NK-92 (cell line): ENCODE data around the gene A3GALT2.
"Not testable (repeated sequence)": the region's sequence is repeated elsewhere in the genome, so short reads cannot be mapped to it uniquely, and the experiment has no call there.

ENCODE experiments used
- DNase-seq: peaks from one replicate; lab custom pipeline; 2025; ENCODE audit not compliant: unreplicated experiment; lab: John Stamatoyannopoulos, UW

Gene A3GALT2

DNA sequence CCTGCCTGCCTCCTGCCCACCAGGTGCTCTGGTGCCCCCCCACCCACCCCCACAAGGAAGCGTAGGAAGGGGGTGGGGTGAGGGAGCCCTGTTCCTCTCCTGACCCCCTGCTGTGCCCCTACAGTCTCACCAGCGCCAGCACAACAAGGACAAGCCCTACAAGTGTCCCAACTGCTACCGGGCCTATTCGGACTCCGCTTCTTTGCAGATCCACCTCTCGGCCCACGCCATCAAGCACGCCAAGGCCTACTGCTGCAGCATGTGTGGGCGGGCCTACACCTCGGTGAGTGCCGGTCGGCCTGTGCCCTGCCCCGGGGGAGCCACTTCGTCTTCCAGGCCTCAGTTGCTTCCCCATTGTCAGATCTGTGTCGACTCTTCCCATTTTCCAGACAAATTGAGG lies 25.9 kb downstream of the A3GALT2 start:
- no peak for DNase-seq

DNA sequence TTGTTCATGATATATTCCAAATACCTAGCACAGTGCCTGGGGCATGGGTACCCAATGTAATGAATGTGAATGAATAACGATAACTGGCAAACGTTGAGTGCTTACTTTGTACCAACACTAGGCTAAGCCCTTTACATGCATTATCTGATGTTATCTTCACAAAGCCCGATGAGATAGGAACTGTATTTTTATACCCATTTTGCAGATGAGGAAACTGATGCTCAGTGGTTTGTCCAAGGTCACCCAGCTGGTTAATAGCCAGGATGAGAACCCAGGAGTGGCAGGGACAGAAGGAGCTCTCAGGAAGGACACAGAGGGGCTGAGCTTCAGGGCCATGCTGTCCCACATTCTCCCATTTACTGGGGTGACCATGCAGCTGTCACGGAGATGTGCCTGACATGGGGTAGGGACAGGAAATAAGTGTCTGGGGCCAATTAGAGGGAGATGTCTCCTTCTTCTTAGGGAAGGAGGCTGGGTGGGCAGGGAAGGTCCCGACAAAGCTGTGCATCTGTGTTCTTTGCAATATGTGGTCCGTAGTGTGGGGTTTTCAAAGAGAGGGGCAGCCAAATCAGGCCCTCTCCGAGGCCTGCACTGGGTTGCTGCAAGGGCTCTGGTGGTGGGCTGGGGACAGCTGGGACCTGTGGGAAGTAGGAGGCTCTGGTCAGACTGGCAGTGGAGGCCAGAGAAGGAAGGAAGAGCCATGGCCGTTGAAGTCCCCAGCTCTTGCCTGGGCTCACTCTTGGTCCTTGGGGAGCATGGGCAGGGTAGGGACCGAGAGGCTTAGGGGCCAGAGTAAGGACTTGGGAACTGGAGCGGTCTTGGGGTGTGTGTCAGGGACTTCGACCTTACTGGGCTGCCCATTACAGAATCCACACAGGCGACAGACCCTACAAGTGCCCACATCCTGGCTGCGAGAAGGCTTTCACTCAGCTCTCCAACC lies 26.6 kb downstream of the A3GALT2 start:
- no peak for DNase-seq

DNA sequence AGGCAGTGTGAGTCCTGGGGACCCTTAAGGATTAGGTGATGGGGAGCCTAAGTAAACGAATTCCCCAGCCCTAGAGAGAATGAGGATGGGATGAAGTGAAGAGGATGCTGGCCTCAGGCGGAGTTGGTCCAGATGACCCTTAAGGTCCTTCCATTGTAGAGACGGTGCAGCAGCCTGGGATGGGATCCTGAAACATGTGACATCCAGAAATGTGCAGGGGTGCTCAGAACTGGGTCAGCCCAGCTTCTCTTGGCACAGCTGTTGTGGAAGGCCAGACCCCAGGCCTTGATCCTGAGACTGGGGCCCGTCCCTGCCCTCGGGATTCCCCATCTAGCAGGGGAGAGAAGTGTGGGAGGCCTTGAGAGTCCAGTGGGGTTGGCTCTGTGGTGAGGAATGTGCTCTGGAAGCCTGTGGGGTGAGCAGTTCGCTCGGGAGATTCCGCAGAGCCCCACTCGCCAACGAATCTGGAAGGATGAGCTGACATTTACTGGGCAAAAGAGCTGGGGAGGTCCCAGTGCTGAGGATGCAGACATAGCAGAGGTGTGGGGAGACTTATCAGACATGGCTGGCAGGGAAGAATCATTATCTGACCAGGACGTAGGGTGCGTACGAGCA lies 28.1 kb downstream of the A3GALT2 start:
- DNase-seq: no peak

DNA sequence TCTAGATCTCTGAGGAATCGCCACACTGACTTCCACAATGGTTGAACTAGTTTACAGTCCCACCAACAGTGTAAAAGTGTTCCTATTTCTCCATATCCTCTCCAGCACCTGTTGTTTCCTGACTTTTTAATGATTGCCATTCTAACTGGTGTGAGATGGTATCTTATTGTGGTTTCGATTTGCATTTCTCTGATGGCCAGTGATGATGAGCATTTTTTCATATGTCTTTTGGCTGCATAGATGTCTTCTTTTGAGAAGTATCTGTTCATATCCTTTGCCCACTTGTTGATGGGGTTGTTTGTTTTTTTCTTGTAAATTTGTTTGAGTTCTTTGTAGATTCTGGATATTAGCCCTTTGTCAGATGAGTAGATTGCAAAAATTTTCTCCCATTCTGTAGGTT lies 30.3 kb downstream of the A3GALT2 start:
- not testable (repeated sequence) for DNase-seq

DNA sequence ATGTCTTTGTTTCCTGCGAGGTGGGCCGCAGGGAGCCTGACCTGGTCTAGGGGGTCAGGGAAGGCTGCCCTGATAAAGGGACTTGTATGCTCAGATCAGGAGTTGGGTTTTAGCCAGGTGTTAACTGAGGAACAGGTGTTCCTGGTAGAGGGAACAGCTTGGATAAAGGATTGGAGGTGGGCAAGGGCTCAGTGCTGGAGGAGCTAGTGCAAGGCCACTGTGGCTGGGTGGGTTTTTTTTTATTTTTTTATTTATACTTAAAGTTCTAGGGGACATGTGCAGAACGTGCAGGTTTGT lies 31.1 kb downstream of the A3GALT2 start:
- DNase-seq: no peak

DNA sequence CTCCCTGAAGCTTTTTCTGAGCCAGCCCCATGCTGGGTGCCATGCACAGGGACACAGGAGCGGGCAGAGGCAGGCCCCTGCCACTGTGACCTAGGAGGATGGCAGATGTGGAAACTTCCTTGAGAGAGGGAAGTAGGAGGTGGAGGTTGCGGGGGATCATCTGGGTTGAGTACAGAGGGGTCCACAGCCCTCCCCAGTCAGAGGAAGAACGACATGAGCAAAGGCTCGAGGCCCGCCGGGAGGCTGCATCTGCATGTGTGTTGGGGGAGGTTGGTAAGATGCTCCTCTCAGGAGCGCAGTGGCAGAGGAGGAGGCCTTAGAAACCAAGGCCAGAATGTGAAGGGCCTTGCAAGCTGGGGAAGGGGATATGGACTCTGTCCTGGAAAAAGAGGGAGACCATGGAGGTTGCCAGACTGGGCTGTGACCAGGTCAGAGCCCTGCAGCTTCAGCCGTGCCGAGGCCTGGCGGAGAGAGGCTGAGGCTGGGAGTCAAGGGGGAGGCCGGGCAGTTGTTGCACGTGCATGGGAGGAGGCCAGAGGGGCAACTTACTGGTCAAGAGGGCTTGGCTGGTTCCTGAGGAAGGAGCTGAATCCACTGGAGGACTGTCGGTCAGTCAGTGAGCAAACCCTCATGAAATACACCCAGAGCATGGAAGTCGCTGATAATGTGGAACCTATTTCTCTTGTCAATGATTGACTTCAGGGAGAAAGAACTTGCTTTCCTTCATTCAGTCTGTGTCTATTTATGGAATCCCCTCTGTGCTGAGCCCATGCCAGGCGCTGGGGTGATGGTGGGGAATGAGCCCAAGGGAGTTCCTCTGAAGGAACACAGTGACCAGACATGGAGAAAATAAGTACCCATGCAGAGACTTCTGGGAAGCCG lies 31.7 kb downstream of the A3GALT2 start:
- DNase-seq: no peak

DNA sequence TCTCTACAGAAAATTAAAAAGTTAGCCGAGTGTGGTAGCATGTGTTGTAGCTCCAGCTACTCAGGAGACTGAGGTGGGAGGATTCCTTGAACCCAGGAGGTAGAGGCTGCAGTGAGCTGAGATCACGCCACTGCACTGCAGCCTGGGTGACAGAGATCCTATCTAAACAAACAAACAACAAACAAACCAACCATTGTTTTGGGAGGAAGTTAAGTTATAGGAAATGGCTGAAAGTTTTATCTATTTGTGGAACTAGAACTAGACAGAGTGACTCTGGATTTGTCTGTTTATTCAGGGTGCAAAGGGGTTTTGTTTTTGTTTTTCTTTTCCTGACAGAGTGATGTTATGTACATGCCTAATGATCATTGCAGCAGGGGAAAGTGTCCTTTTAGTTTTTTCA lies 33.6 kb downstream of the A3GALT2 start:
- DNase-seq: no peak

DNA sequence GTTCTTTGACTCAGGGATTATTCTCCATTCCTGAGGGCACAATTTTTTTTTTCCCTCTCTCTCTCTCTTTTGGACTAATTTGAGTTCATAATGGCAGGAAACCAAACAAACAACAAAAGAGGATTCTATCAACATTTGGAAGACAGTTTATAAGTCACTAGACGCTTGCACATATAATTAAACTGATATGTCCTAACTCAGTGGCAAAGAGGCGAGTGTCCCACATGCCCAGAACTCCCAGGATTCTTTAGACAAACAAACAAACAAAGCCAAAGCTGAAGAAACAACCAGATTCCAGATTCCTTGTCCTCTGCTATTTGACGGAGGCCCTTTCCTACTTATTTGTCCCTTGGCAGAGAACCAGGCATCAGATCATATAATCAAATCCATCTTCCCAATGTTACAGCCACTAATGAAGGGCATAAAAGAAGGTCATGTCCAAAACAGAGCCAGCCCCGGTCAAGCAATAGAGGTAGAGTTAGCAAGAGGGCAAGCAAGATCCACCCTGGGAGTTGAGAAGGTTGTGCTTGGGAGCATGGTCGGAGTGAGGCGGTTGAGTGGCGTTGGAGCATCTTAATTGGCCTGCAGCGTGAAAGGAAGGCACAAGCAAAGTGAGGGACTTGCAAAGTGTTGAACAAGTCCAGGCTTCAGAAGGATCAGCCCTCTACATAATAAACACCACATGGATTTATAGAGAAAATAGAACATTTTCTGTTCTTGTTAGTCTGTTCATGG lies 34.3 kb downstream of the A3GALT2 start:
- no peak for DNase-seq

DNA sequence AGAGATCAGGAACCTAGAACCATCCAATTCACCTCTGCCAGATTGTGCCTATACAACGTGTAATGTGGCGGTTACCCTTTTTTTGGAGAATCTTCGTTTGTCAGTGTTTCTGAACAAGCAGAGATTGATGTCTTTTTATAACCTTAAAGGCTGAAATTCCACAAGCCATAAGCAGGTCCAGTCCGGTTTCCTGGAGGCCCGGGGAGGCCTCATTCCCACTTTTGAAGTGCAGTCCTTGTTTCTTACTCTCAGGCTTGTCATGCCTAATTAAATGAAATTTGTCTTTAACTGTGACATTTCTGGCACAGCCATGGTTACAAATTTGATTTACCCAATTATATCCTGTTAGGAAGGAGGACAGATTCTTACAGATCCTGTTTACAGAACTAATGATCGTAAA lies 36.8 kb downstream of the A3GALT2 start:
- no peak for DNase-seq

DNA sequence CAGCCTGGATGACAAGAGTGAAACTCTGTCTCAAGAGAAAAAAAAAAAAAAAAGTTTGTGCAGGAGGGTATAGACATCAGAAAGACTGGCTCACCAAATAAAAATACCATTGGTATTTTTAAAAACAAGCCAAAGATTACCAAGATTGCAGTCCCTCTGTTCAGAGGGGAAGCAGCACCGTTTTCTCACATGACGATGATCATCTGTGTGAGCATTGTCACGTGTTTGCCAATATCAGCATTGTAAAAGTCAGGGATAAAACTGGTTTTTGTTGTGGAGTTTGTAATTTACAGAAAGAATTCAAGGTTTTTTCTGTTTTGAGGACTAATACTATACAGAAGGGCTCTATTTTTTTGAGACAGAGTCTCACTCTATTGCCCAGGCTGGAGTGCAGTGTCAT lies 38.1 kb downstream of the A3GALT2 start:
- no peak for DNase-seq

DNA sequence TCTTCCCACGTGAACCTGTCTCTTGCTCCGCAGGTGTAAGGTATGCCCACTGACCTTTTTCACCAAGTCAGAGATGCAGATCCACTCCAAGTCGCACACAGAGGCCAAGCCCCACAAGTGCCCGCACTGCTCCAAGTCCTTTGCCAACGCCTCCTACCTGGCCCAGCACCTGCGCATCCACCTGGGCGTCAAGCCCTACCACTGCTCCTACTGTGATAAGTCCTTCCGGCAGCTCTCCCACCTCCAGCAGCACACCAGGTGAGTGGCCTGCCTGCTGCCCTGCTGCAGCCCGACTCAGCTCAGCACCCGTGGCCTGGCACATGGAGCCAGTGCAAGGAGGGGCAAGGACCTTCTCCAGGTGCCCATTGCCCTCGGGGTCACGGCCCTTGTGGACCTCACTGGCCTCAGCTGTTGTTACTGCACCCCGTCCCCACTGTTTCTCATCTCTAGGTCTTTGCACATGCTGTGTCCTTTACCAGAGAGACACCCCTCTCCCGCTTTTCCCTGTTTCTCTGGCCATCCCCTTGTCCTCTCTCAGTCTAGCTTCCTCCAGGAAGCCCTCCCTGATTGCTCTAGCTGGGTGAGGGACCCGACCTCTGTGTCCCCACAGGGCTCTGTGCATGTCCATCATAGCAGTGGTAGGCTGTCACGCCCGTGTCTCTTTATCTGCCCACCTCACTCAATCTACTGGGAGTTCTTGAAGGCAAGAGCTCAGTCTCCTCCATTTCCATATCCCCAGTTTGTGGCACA lies 39.2 kb downstream of the A3GALT2 start:
- DNase-seq: no peak

DNA sequence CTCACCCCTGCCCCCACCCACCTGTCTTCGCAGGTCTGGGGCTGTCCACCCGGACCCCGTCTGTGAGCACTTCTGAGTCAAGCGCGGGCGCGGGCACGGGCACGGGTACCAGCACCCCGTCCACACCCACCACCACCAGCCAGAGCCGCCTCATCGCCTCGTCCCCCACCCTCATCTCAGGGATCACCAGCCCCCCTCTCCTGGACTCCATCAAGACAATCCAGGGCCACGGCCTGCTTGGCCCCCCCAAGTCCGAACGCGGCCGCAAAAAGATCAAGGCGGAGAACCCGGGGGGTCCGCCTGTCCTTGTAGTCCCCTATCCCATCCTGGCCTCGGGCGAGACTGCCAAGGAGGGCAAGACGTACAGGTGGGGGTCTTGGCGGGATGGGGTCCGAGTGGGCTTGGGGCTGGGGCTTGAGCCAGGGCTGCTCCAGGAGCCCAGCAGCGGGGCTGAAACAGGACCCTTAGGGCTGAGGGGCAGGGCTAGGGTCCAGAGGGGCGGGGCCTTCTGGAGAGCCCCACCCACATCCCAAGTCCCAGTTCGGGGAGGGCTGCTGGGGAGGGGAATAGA lies 40.7 kb downstream of the A3GALT2 start:
- no peak for DNase-seq

DNA sequence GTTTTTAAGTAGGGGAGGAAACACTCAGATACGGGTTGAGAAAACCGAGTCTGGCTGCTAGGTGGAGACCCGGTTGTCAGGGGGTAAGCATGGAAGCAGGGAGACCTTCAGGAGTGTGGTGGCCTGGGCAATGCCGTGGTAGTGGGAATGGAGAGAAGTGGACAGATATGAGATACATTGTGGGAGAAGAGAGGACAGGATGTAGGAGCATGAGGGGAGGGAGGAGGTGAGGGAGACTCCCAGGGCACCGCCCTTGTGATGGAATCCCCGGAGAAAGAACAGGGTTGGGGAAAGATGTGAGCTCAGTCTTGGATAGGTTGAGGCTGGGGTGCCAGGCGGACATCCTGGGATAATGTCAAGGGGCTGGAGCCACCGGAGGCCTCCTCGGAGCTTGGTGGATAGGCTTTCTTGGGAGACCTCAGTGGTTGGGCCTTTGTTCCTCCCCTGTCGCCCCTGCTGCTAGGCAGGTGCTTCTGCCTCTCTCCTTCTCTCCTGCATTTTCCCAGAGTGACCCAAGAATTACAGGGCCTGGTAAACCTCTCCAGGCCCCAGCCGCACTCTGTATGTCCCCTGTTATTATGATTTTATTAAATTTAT lies 43.3 kb downstream of the A3GALT2 start:
- DNase-seq: no peak

DNA sequence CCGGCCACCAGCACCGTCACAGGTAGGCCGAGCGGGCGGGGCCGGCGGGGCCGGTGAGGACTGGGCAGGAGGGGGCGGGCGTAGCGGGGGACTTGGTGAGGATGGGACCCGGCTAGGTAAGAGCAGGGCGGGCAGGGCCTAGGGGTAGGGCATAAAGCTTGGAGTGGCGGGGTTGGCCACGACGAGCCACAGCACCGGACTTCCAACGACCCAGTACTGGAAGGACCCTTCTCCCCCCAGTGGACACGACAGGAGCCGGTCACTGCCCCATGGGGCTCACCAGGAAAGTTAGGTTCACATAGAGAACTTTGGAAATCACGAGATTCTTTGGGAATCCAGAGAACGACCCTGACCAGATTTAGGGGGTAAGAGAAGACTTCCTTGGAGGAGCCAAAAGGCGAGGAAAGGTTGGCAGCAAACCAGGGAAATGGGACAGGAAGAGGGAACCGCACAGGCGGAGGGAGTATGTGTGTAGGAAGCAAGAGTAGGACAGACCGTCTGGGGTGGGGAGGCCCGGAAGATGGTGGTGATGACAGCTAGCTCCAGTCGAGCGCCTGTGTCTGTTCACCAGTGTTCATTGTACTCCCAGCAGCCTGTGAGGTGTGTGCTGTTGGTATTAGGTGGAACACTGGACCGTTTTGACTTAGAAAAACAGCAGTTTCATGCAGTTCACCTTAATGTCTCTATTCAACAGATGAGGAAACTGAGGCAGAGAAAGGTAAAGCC lies 44.2 kb downstream of the A3GALT2 start:
- DNase-seq: no peak

DNA sequence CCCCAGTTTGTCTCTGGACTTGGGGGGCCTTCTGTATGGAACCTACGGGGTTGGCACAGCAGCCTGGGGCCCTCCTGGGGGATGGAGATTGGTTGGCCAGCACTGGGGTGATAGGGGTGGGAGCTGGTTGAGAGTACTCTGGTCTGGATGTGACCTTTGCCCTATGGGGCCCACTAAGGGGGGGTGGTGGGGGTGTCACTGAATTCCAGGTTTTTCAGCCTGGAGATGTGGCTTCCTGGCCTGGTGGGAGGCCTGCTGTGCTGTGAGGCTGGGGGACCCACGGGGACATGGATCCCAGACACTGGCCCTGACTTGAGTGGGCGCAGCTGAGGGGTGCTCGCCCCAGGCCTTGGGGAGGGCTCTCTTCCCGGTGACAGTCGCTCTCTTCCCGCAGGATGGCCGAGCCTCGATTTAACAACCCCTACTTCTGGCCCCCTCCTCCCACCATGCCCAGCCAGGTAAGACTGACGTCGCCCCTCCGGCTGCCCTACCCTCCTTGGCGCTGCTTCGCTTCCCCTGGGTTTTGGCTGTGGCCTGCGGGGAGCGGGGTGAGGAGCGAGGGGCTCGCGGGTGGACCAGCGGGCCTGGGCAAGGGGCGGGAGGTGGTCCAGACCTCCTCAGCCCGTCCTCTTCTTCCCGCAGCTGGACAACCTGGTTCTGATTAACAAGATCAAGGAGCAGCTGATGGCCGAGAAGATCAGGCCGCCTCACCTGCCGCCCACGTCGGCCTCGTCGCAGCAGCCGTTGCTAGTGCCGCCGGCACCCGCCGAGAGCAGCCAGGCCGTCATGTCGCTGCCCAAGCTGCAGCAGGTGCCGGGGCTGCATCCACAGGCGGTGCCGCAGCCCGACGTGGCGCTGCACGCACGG lies 45.0 kb downstream of the A3GALT2 start:
- DNase-seq: no peak

DNA sequence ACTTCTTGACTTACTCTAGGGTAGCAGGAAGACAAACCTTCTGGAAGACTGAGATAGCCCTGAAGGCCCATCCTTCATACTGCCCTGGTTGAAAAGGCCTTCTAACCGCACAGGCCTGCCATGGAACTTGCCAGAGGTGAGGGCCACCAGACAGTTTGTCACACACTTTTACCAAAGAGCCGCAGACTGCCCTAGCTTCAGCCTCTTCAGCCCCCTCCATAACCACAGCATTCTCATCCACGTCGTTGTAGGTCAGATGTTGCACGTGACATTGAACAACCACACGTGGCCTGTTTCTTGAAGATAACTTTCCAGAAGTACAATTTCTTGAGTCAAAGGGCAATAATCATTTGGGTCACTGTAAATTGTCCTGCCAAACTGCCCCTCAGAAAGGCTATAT lies 45.7 kb downstream of the A3GALT2 start:
- no peak for DNase-seq

DNA sequence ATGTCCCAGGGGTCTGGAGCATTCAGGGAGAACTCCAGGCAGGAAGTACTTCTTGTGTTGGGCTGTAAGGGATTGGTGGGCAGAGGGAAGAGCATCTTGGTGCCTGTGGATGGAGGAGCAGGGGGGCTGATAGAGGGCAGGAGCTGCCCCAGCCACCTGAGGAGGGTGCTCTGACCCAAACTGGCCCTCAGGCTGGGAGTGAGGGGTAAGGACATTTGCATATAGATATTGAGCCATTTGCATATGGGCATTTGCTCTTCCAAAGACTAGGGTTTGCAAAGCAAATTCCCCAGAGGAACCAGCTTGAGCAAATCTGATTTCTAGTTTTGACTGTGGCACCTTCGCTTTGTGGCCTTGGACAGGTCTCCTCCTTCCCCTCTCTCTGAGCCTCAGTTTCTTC lies 46.5 kb downstream of the A3GALT2 start:
- DNase-seq: no peak

DNA sequence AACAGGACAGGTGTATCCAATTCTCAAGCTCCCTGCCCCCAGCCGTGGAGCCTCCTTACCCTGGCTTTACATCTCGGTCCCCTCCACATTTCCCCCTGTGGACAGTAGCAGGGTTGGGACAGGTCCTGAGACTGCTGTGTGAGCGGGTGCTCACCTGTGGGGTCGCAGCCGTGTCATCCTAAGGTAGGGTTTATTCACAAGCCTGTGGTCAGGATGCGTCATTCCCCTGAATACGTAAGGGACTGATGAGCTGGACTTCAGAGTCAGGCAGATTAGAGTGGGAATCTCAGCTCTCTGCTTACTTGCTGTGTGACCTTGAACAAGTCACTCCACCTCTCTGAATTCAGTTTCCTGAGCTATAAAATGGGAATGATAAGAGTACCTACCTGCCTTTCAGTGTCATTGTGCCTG lies 46.9 kb downstream of the A3GALT2 start:
- no peak for DNase-seq
